ENCODE data around the gene RSPH3.

Gene RSPH3

DNA sequence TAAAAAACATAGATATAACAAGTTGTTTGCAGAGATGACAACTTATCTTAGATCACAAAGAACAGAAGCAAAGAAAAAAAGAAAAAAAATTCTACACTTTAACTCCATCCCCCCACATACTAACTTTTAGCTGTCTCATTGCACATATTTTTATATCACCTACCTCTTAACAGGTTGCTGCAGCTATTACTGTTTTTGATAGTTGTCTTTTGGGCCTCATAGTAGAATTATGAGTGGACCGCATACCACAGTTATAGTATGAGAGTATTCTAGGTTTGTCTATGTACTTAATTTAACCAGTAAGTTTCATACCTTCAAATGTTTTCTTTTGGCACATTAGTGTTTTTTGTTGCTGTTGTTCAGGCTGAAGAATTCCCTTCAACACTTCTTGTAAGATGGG is 12.3 kb downstream of the RSPH3 start:
- in situ Hi-C loops (cut with MboI; ENCODE audit: low sequenced_read_pairs) = loop anchor here (25.0 kb wide), 1 partner anchor 775 kb away; no protein-coding TSS in a partner anchor

DNA sequence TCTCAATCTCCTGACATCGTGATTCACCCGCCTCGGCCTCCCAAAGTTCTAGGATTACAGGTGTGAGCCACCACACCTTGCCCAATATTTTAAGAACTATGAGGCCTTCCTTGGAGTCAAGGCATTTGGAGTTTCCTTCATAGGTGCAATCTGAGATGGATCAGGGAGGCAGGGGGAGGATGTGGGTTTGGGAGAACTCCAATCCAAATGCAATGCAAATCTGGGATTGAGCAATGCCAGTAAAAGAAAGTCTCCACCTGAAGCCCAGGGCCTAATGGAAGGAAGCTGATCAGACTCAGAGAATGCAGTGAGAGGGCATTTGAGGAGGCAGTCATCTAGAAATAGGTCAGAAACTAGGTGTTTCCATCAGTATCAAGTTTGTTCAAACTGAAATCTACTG is 21.2 kb downstream of the RSPH3 start:
- in situ Hi-C loops (cut with MboI; ENCODE audit: low sequenced_read_pairs) = loop anchor here (25.0 kb wide), 1 partner anchor 766 kb away; no protein-coding TSS in a partner anchor

DNA sequence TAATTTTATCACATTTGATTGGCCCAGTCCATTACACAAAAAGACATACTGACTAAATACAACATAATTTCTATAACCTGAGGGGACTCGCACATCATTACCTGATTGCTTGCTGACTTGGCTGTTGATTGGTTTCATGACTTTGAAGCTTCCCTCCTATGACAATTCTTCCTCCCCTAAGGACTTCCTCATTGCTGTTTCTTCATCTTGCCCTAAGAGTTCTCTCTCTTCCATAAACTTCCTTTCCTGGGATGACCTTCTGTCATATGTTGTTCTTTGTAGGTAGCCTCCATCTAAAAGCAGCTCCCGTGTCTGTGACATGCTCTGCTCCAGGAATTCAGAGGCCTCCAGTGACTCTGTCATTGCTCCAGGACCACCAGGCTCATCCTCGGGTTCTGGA is 22.6 kb downstream of the RSPH3 start:
- in situ Hi-C loops (cut with MboI; ENCODE audit: low sequenced_read_pairs) = loop anchor here (25.0 kb wide), 1 partner anchor 765 kb away; no protein-coding TSS in a partner anchor

DNA sequence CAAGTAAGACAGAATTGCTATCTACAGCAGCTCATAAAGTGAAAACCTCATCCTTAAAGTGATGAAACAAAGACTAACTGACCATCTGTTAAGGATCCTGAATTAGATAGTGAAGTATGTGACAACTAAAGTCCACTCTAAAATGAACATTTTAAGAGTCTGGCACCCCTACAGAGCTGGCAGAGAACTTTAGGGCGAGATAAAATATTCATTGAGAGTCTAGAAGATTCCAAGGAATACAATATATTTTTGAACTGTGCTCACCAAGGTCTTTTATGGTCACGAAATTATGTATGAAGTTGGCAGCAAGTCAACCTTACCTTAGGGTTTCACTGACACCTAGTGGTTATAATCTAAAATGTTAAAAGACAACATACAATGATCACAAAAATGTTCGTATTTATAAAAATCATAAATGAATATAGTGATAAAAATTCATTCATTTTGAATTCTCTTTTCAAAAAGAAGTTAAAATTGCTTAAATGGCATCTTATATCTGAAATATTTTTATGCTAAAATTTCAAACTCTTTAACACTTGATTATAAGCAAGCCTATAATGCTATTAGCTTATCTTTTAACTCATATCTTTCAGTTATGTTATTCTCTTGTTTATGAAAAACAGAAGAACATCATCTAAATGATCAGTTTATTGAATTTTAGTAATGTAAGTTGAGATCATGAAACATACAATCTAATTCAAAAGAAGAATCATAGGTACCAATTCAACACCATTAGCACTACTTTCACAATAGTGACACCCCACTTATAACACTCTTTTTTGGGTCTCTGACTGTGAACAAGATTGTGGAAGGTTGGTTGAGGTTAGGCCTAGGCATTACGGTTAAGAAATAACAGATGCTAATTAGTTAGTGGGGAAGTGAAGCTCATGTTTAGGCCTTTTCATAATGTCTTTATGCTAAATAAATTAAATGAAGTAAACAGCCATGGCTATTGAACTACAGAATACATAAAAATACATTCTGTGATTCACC is 27.5 kb downstream of the RSPH3 start:
- in situ Hi-C loops (cut with MboI; ENCODE audit: low sequenced_read_pairs) = loop anchor here (25.0 kb wide), 1 partner anchor 260 kb away; no protein-coding TSS in a partner anchor

DNA sequence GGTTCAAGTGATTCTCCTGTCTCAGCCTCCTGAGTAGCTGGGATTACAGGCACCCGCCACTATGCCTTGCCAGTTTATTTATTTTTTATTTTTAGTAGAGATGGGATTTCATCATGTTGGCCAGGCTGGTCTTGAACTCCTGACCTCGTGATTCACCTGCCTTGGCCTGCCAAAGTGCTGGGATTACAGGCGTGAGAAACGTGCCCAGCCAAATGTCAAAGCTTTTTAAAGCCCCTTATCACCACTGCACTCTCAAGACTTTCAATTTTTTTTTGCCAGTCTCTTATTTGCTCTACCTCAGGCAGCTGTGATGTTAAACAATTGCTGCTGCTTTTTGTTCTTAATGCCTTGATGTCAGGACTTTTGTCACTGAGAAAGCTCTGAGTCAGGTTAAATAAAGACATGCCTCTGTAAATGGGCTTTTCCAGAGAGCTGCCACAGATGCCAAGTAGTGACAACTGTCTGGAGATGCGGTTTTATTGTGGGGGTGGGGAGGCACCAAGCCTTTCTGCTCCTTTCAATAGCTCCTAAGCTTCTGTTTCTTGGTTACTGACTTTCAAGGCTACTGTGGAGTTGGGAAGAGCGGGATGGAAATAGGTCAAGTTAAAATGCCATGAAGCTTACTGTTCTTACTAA is 29.2 kb downstream of the RSPH3 start:
- in situ Hi-C loops (cut with MboI; ENCODE audit: low sequenced_read_pairs) = loop anchor here (25.0 kb wide), 1 partner anchor 258 kb away; no protein-coding TSS in a partner anchor

DNA sequence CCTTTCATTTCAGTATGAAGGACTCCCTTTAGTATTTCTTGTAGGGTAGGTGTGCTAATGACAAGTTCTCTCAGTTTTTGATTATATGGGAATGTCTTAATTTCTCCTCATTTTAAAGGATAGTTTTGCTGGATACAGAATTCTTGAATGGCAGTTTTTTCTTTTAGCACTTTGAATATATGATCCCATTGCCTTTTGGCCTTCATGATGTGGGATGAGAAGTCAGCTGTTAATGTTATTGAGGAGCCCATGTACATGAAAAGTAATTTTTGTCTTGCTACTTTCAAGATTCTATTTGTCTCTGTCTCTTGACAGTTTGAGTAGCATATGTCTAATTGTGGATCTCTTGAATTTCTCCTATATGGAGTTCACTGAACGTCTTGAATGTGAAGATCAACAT is 30.9 kb downstream of the RSPH3 start:
- in situ Hi-C loops (cut with MboI; ENCODE audit: low sequenced_read_pairs) = loop anchor here (25.0 kb wide), 1 partner anchor 257 kb away; no protein-coding TSS in a partner anchor

DNA sequence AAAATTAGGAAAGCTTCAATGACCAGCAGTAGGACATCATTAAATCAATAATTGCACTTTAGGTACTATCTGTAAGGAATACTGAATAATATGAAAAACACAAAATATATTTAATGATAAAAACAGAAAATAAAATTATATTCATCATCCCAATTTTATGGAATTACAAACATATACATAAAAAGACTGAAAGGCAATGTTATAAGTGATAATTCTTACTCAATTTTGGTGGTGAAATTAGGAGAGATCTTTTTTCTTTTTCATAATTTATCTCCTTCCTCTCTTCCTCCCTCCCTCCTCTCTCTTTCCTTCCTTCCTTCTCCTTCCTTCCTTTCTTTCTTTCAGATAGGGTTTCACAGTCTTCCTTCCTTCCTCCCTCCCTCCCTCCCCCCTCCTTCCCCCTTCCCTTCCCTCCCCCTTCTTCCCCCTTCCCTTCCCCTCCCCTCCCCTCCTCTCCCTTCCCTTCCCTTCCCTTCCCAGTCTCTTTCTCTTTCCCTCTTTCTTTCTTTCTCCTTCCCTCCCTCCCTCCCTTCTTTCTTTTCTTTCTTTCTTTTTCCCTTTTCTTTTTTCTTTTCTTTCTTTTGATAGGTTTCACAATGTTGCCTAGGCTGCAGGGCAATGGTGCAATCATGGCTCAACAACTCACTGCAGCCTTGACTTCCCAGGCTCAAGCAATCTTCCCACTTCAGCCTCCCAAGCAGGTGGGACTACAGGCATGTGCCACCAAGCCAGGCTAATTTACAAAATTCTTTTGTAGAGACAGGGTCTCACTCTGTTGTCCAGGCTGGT is 36.8 kb downstream of the RSPH3 start:
- in situ Hi-C loops (cut with MboI; ENCODE audit: low sequenced_read_pairs) = loop anchor here (25.0 kb wide), 1 partner anchor 251 kb away; no protein-coding TSS in a partner anchor

DNA sequence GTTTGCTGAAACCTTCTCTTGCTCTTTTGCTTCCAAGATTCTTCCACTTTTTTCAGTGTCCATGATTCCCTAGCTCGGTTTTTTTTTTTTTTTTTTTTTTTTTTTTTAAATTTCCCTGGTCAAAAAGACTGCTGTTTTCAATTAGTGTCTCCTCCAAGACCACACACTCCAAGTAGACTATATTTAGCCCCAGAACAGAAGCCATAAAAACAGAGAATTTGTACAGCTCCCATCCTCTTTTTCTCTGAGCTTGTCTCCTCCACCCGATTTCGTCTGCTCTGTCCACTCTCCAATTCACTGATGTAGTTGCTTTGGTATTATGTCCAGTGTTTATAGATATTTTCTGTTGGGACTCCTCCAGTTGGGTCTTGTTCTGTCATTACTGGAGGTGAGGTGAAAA is 37.6 kb downstream of the RSPH3 start:
- in situ Hi-C loops (cut with MboI; ENCODE audit: low sequenced_read_pairs) = loop anchor here (25.0 kb wide), 1 partner anchor 250 kb away; no protein-coding TSS in a partner anchor

DNA sequence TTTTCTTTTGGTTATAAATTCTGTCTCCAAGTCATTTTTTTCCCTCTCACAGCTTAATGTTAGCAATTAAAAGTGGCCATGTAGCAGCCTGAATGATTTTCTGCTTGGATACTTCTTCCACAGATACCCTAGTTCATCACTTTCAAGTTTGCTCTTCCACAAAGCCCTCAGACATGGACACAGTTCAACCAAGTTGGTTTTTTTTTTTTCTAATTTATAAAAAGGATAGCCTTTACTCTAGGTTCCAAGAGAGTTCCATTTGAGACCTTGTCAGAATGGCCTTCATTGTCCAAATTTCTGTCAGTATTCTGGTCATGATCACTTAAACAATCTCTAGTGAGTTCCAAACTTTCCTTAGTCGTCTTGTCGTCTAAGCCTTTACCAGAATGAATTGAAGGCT is 40.0 kb downstream of the RSPH3 start:
- in situ Hi-C loops (cut with MboI; ENCODE audit: low sequenced_read_pairs) = loop anchor here (25.0 kb wide), 1 partner anchor 248 kb away; no protein-coding TSS in a partner anchor

DNA sequence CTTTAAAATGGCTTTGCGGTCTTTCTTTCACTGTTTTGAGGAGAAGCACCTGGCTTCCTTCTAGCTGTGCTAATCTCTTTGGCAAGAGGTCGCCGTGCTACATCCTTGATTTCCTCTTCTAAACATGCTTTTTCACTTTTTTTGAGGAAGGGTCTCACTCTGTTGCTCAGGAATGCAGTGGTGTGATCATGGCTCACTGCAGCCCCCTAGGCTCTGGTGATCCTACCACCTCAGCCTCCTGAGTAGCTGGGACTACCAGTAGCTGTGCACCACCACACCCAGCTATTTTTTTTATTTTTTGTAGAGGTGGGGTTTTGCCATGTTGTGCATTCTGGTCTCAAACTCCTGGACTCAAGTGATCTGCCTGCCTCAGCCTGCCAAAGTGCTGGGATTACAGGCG is 40.5 kb downstream of the RSPH3 start:
- in situ Hi-C loops (cut with MboI; ENCODE audit: low sequenced_read_pairs) = loop anchor here (25.0 kb wide), 1 partner anchor 247 kb away; no protein-coding TSS in a partner anchor

DNA sequence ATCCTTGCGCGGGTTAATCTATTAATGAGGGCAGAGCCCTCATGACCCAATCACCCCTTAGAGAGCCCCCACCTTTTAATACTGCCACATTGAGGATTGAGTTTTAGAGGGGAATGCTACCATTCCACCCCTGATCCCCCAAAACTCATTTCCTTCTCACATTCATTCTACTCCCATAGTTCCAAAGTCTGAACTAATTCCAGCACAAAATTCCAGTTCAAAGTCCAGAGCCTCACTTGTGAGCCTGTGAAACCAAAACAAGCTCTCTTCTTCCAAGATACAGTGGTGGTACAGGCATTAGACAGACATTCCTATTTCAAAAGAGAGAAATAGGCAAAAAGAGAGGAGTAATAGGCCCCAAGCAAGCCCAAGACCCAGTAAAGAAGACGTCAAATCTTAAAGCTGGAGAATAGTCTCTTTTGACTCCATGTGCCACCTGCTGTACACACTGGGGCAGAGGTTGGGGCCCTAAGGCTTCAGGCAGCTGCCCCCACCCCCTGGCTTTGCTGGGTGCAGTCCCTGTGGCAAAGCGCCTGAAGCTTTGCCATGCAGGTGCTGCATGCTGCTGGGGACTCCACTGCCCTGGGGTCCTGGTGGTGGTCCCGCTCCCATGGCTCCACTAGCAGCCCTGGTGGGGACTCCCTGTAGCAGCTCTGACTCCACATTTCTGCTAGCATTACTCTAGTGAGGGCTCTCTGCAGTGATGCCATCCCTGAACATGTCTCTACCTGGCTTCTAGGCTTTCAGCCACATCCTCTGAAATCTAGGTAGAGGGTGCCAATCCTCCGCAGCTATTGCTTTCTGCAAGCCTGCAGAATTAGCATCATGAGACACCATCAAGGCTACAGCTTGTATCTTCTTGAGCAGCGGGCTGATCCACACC is 41.3 kb downstream of the RSPH3 start:
- in situ Hi-C loops (cut with MboI; ENCODE audit: low sequenced_read_pairs) = loop anchor here (25.0 kb wide), 1 partner anchor 246 kb away; no protein-coding TSS in a partner anchor

DNA sequence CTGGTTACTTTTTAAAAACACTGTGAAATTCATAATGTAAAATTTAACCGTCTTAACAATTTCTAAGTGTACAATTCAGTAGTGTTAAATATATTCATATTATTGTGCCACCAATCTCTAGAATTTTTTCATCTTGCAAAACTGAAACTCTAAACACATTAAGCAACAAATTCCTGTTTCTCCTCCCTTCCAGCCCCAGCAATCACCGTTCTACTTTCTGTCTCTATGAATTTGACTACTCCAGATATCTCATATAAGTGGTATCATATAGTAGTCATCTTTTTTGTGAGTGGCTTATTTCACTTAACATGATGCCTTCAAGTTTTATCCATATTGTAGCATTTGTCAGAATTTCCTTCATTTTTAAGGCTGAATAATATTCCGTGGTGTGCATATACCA is 44.7 kb downstream of the RSPH3 start:
- in situ Hi-C loops (cut with MboI; ENCODE audit: low sequenced_read_pairs) = loop anchor here (25.0 kb wide), 1 partner anchor 243 kb away; no protein-coding TSS in a partner anchor

DNA sequence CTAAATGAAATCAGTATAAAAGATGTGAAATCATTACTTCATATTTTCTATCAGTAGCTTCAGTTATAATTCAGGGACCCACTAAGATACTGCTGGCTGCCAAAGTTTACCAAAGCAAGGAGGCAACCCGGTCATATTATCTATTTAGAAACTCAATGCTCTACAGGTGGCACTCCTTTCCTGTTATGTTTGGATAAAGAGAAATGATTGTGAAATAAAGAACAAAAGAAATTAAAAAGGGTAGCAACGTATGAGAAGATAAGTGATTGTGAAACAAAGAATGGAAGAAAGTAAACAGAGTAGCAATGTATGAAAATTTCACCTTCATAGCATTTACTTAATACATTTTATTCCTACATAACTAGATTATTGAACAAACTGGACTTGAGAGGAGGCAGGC is 45.2 kb downstream of the RSPH3 start:
- in situ Hi-C loops (cut with MboI; ENCODE audit: low sequenced_read_pairs) = loop anchor here (25.0 kb wide), 1 partner anchor 242 kb away; no protein-coding TSS in a partner anchor

DNA sequence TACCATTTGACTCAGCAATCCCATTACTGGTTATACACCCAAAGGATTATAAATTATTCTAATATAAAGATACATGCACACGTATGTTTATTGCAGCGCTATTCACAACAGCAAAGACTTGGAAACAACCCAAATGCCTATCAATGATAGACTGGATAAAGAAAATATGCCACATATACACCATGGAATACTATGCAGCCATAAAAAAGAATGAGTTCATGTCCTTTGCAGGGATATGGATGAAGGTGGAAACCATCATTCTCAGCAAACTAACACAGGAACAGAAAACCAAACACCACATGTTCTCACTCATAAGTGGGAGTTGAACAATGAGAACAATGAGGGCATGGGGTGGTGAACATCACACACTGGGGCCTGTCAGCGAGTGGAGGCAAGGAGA is 48.0 kb downstream of the RSPH3 start:
- in situ Hi-C loops (cut with MboI; ENCODE audit: low sequenced_read_pairs) = loop anchor here (25.0 kb wide), 1 partner anchor 240 kb away; no protein-coding TSS in a partner anchor

DNA sequence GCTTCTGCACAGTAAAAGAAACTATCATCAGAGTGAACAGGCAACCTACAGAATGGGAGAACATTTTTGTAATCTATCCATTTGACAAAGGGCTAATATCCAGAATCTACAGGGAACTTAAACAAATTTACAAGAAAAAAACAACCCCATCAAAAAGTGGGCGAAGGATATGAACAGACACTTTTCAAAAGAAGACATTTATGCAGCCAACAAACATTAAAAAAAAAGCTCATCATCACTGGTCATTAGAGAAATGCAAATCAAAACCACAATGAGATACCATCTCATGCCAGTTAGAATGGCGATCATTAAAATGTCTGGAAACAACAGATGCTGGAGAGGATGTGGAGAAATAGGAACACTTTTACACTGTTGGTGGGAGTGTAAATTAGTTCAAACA is 48.4 kb downstream of the RSPH3 start:
- in situ Hi-C loops (cut with MboI; ENCODE audit: low sequenced_read_pairs) = loop anchor here (25.0 kb wide), 1 partner anchor 239 kb away; no protein-coding TSS in a partner anchor

DNA sequence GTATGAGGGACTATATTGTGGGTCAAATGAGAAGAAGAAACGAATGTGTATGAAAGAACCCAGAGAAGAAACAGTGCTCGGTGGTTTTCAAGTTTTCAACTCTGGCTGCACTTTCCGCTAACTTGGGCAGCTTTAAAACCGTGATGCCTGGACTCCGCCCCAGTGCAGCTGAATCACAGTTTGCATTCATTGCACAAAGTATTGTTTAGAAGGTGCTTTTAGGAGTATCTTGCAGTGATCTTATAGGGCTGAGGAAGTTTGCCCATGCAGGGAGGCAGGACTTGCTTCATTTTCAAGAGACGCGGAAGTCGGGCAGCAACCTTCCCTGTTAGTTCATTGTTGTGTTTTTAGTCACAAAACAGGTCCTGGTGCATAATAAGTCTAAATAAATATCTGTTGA is 52.7 kb downstream of the RSPH3 start:
- in situ Hi-C loops (cut with MboI; ENCODE audit: low sequenced_read_pairs) = no loop called here

DNA sequence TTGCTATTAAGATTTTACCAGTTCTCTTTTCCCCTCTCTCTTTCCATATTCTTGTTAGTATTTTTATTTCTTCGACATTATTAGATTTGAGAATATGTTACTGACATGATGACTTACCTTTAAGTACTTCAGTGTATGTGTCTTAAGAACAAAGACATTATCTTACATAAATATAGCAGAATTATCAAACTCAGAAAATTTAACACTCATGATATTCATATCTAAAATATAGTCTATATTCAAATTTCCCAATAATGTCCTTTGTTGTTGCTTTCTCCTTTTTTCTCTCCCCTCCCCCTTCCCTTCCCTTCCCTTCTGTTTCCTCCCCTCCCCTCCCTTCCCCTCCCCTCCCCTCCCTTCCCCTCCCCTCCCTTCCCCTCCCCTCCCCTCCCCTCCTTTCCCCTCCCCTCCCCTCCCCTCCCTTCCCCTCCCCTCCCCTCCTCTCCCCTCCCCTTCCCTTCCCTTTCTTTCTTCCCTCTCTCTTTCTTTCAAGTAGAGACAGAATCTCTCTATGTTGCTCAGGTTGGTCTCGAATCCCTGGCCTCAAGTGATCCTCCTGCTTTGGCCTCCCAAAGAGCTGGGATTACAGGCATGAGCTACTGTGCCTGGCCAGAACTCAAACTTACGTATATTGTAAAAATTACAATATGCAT is 56.5 kb downstream of the RSPH3 start:
- in situ Hi-C loops (cut with MboI; ENCODE audit: low sequenced_read_pairs) = no loop called here

DNA sequence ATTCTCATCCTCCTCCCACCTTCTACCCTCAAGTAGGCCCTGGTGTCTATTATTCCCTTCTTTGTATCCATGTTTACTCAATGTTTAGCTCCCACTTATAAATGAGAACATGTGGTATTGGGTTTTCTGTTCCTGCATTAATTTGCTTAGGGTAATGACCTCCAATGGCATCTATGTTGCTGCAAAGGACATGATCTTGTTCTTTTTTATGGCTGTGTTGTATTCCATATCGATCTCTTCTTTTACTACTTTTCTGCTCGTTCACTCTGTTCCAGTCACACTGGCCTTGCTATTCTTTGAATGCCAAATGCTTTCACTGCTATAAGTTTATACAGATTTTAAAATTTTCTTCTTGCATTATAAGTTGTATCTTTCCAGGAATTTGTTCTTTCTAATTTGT is 57.7 kb downstream of the RSPH3 start:
- in situ Hi-C loops (cut with MboI; ENCODE audit: low sequenced_read_pairs) = no loop called here

DNA sequence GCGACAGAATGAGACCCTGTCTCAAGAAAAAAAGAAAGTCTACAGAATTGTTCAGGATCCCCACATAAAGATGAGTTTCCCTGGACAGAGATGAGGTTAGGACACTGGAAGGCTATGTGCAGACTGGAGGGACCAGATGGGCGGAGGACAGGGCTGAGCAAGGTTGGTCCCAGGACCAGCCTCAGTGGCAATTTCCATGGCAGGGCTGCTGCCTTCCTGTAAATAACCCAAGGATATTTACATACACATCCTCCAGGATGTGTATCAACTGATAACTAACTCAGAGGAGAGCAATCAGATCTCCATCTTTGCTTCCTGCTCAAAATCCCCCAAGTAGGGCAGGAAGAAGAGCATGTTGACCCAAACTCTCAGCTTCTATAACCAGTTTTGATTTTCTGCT is 58.8 kb downstream of the RSPH3 start:
- in situ Hi-C loops (cut with MboI; ENCODE audit: low sequenced_read_pairs) = no loop called here
